IMR-90 (cell line): Measurements from ENCODE around the gene SETD3. TPM values are rescaled to one million over a fixed set of nuclear protein-coding genes. Genes with fewer than 3 reads are reported as not detected.

Experiments used
- ATAC-seq: fragments of 200-7000 bp; cut with Tn5 transposase; 2 replicates; pipeline ENCODE4 v1.9.1; 2020; ENCODE audit warnings: low read depth, mild to moderate bottlenecking, moderate library complexity
- BruUV-seq: library from RNA; stranded (reverse); fragments of 400-500 nt; replicated peaks from 2 replicates; lab custom pipeline; 2021; lab: Mats Ljungman, UMichigan
- CTCF ChIA-PET: fragments of 300-600 bp; formaldehyde crosslinking; extraction: SDS; loops from one replicate; lab custom pipeline; 2021; ENCODE audit warnings: antibody characterized with exemption; lab: Yijun Ruan, JAX
- POLR2A ChIA-PET: fragments of 300-600 bp; sonication (Branson Sonifier 250); formaldehyde crosslinking; loops from one replicate; lab custom pipeline; 2022; ENCODE audit warnings: antibody characterized with exemption; ENCODE audit not compliant: unreplicated experiment; lab: Charles Lee
- DNase-seq: peaks from one replicate; pipeline ENCODE4 v3.0.0; 2013
- H2AFZ ChIP-seq: replicated peaks from 2 replicates; pipeline ENCODE3; 2013; ENCODE audit warnings: low read length, mild to moderate bottlenecking; ENCODE audit not compliant: poor library complexity
- H2AK5ac ChIP-seq: 2 replicates; pipeline ENCODE4 v1.6.1; 2013; ENCODE audit warnings: low read depth, low read length, inconsistent platforms
- H2AK9ac ChIP-seq: replicated peaks from 2 replicates; pipeline ENCODE3; 2013; ENCODE audit warnings: mild to moderate bottlenecking, low read depth, low read length, moderate library complexity; ENCODE audit not compliant: poor library complexity
- H2BK120ac ChIP-seq: 2 replicates; pipeline ENCODE4 v1.6.1; 2013; ENCODE audit warnings: low read depth, low read length, inconsistent platforms
- H2BK15ac ChIP-seq: 3 replicates; pipeline ENCODE4 v1.6.1; 2013; ENCODE audit warnings: low read depth, low read length, inconsistent platforms
- H2BK20ac ChIP-seq: 2 replicates; pipeline ENCODE4 v1.6.1; 2013; ENCODE audit warnings: low read depth, mild to moderate bottlenecking, inconsistent platforms, low read length, moderate library complexity
- H2BK5ac ChIP-seq: 2 replicates; pipeline ENCODE4 v1.6.1; 2013; ENCODE audit warnings: mild to moderate bottlenecking, low read depth, low read length, inconsistent platforms; ENCODE audit not compliant: poor library complexity, severe bottlenecking
- H3K14ac ChIP-seq: replicated peaks from 2 replicates; pipeline ENCODE4 v1.6.1; 2013; ENCODE audit warnings: low read depth, low read length, inconsistent platforms
- H3K18ac ChIP-seq: 2 replicates; pipeline ENCODE4 v1.6.1; 2013; ENCODE audit warnings: low read depth, low read length, control low read depth
- H3K23ac ChIP-seq: 2 replicates; pipeline ENCODE4 v1.6.1; 2013; ENCODE audit warnings: low read depth, low read length, inconsistent platforms
- H3K27ac ChIP-seq: 2 replicates; pipeline ENCODE4 v1.5.1; 2013; ENCODE audit warnings: mild to moderate bottlenecking, control low read depth, low read length; ENCODE audit not compliant: insufficient read depth
- H3K27me3 ChIP-seq: 2 replicates; pipeline ENCODE4 v1.6.1; 2013; ENCODE audit warnings: low read length; ENCODE audit not compliant: control insufficient read depth, insufficient read depth
- H3K36me3 ChIP-seq: 2 replicates; pipeline ENCODE4 v1.6.1; 2013; ENCODE audit warnings: low read length, mixed read lengths; ENCODE audit not compliant: control insufficient read depth, insufficient read depth
- H3K4ac ChIP-seq: 2 replicates; pipeline ENCODE4 v1.6.1; 2013; ENCODE audit warnings: low read depth, low read length, inconsistent platforms
- H3K4me1 ChIP-seq: 2 replicates; pipeline ENCODE4 v1.6.1; 2013; ENCODE audit warnings: low read length, mixed read lengths; ENCODE audit not compliant: control insufficient read depth, insufficient read depth
- H3K4me2 ChIP-seq: 2 replicates; pipeline ENCODE4 v1.6.1; 2013; ENCODE audit warnings: low read depth, mild to moderate bottlenecking, control low read depth, low read length, moderate library complexity
- H3K4me3 ChIP-seq: 2 replicates; pipeline ENCODE4 v1.5.1; 2013; ENCODE audit warnings: low read depth, mild to moderate bottlenecking, control low read depth, low read length, moderate library complexity; ENCODE audit not compliant: insufficient read depth
- H3K56ac ChIP-seq: 2 replicates; pipeline ENCODE4 v1.6.1; 2013; ENCODE audit warnings: low read length, inconsistent platforms; ENCODE audit not compliant: insufficient read depth; ENCODE audit errors: extremely low read depth
- H3K79me1 ChIP-seq, 2 experiments: 2 replicates each; pipeline ENCODE4 v1.6.1; 2013; ENCODE audit warnings: low read length in 2 of 2, inconsistent platforms in 1 of 2, low read depth in 1 of 2
- H3K9ac ChIP-seq: 2 replicates; pipeline ENCODE4 v1.6.1; 2013; ENCODE audit warnings: low read depth, low read length, control low read depth
- H3K9me1 ChIP-seq: 2 replicates; pipeline ENCODE4 v1.6.1; 2013; ENCODE audit warnings: low read length, inconsistent platforms; ENCODE audit not compliant: insufficient read depth
- H3K9me3 ChIP-seq: 2 replicates; pipeline ENCODE4 v1.6.1; 2013; ENCODE audit warnings: low read length; ENCODE audit not compliant: control insufficient read depth, insufficient read depth
- H4K20me1 ChIP-seq: 2 replicates; pipeline ENCODE4 v1.6.1; 2013; ENCODE audit warnings: low read length, inconsistent platforms; ENCODE audit not compliant: insufficient read depth
- H4K5ac ChIP-seq: 2 replicates; pipeline ENCODE4 v1.6.1; 2013; ENCODE audit warnings: mild to moderate bottlenecking, low read depth, low read length, control low read depth
- H4K8ac ChIP-seq, 2 experiments: 2 replicates each; pipeline ENCODE4 v1.6.1; 2013; ENCODE audit warnings: low read depth in 2 of 2, low read length in 2 of 2, control low read depth in 1 of 2, inconsistent platforms in 1 of 2
- H4K91ac ChIP-seq: 2 replicates; pipeline ENCODE4 v1.6.1; 2013; ENCODE audit warnings: low read depth, low read length, inconsistent platforms; ENCODE audit not compliant: insufficient read depth
- CEBPB ChIP-seq: IDR thresholded peaks from 2 replicates; pipeline ENCODE4 v1.6.1; 2012; ENCODE audit warnings: low read depth, low read length, improper control_type of control experiment
- CHD1 ChIP-seq: IDR thresholded peaks from 2 replicates; pipeline ENCODE4 v1.6.1; 2012; ENCODE audit warnings: low read depth, low read length, improper control_type of control experiment
- CTCF ChIP-seq: conservative IDR thresholded peaks from 2 replicates; pipeline ENCODE4 v1.5.1; 2012; ENCODE audit warnings: mild to moderate bottlenecking, low read depth, low read length, improper control_type of control experiment
- ELK1 ChIP-seq: fragments of 150-350 bp; IDR thresholded peaks from 2 replicates; pipeline ENCODE4 v1.6.1; 2016; ENCODE audit warnings: low read depth, mild to moderate bottlenecking, low read length, moderate library complexity, borderline replicate concordance
- FOS ChIP-seq: fragments of 150-350 bp; IDR thresholded peaks from 2 replicates; pipeline ENCODE4 v1.6.1; 2016; ENCODE audit warnings: low read depth, low read length
- MAFK ChIP-seq: IDR thresholded peaks from 2 replicates; pipeline ENCODE4 v1.6.1; 2012; ENCODE audit warnings: low read depth, low read length, improper control_type of control experiment
- MAZ ChIP-seq: IDR thresholded peaks from 2 replicates; pipeline ENCODE4 v1.6.1; 2012; ENCODE audit warnings: low read depth, mild to moderate bottlenecking, low read length, improper control_type of control experiment, moderate library complexity, borderline replicate concordance
- MXI1 ChIP-seq: IDR thresholded peaks from 2 replicates; pipeline ENCODE4 v1.6.1; 2012; ENCODE audit warnings: low read depth, mild to moderate bottlenecking, low read length, moderate library complexity, borderline replicate concordance
- NFE2L2 ChIP-seq: fragments of 150-350 bp; IDR thresholded peaks from 2 replicates; pipeline ENCODE4 v1.6.1; 2016; ENCODE audit warnings: low read depth, mild to moderate bottlenecking, low read length
- POLR2A ChIP-seq: IDR thresholded peaks from 2 replicates; pipeline ENCODE4 v1.6.1; 2012; ENCODE audit warnings: mild to moderate bottlenecking, low read depth, low read length
- RAD21 ChIP-seq: IDR thresholded peaks from 2 replicates; pipeline ENCODE4 v1.6.1; 2012; ENCODE audit warnings: low read length, improper control_type of control experiment
- RCOR1 ChIP-seq: IDR thresholded peaks from 2 replicates; pipeline ENCODE4 v1.6.1; 2012; ENCODE audit warnings: mild to moderate bottlenecking, low read length, improper control_type of control experiment; ENCODE audit not compliant: insufficient replicate concordance
- RFX5 ChIP-seq: IDR thresholded peaks from 2 replicates; pipeline ENCODE4 v1.8.0; 2012; ENCODE audit warnings: low read depth, mild to moderate bottlenecking, low read length, moderate library complexity
- SMC3 ChIP-seq: fragments of 150-350 bp; IDR thresholded peaks from 2 replicates; pipeline ENCODE4 v1.6.1; 2016; ENCODE audit warnings: low read depth, mild to moderate bottlenecking, antibody characterized with exemption, low read length, moderate library complexity
- USF2 ChIP-seq: fragments of 150-350 bp; IDR thresholded peaks from 2 replicates; pipeline ENCODE4 v1.6.1; 2017; ENCODE audit warnings: mild to moderate bottlenecking, antibody characterized with exemption, low read length, low read depth
- WGBS, 2 experiments: methylation state at CpG; one replicate each; pipeline versions ENCODE4 v1.1.5 to v1.1.7; 2013; ENCODE audit warnings: missing lambda C conversion rate in 2 of 2; ENCODE audit not compliant: insufficient read length in 1 of 2; ENCODE audit errors: extremely low coverage in 2 of 2; 5-methylcytosine and 5-hydroxymethylcytosine counted together
- dilution Hi-C: fragments of 300-500 bp; cut with HindIII; formaldehyde crosslinking; loops from one replicate; pipeline ENCODE4 v1.14.3; 2018; ENCODE audit warnings: low sequenced_read_pairs; ENCODE audit not compliant: unreplicated experiment
- in situ Hi-C: fragments of 300-500 bp; cut with MboI; formaldehyde crosslinking; loops from 3 replicates; pipeline ENCODE4 v1.14.3; 2019; ENCODE audit warnings: low sequenced_read_pairs, inconsistent platforms, mixed read lengths
- intact Hi-C: fragments of 100-400 bp; cut with micrococcal nuclease; formaldehyde crosslinking; loops from 2 replicates; pipeline ENCODE4 v1.10.0; 2022
- polyA plus RNA-seq, 3 experiments: library from polyadenylated mRNA; depleted of rRNA; stranded (reverse); fragments of >200 nt; gene quantifications; 2 replicates each; pipeline ENCODE4 v1.2.3, GENCODE V29; 2012; ENCODE audit warnings: low replicate concordance in 1 of 3
- total RNA-seq: library from RNA; depleted of rRNA; stranded (reverse); fragments of >200 nt; gene quantifications from 2 replicates; pipeline ENCODE4 v1.2.3, GENCODE V29; 2012

Gene SETD3
- total and polyA plus RNA-seq, 2 of the 4 experiments (the other 2 are of a cell fraction), result 18.8 to 31.9 TPM

GRCh38 chr14:99502989-99503421 is 22.3 kb upstream of the SETD3 start:
- H3K14ac ChIP-seq, result no peak overlapping the region
- no peaks in the 10 kb centered on the region for H3K4me1 ChIP-seq
- no peaks in the 10 kb centered on the region for H3K27me3 ChIP-seq
- H3K9ac ChIP-seq, result no peak overlapping the region
- no peak overlapping the region for H3K27ac ChIP-seq
- 73% methylated on average over 10 of the region's 14 CpGs; no CpG with 5 or more reads in 1 of the 2 experiments for WGBS, 2 experiments
- no peak overlapping the region for H4K91ac ChIP-seq
- ATAC-seq (no peak), DNase-seq (no peak)
- H2BK5ac ChIP-seq, result no peak overlapping the region
- H4K5ac ChIP-seq, result no peak overlapping the region
- no peak overlapping the region for H2AK5ac ChIP-seq
- H3K56ac ChIP-seq, result no peak overlapping the region
- no peak overlapping the region for H3K18ac ChIP-seq
- no peak overlapping the region for H3K4me3 ChIP-seq
- H3K79me1 ChIP-seq, result peaks cover 12 to 33% of the 10 kb centered on the region in 2 experiments; a peak in 3 of 4 replicates
- intact Hi-C loops, result no loop called here
- dilution Hi-C loops, result no loop called here
- in situ Hi-C loops, result no loop called here
- H2BK15ac ChIP-seq, result no peak overlapping the region
- H4K20me1 ChIP-seq, result peaks cover 4% of the 10 kb centered on the region; the same call in 1 of the 2 replicates
- no peak overlapping the region for H2AFZ ChIP-seq
- no peaks in the 10 kb centered on the region for H3K9me3 ChIP-seq
- no peak overlapping the region for H2BK20ac ChIP-seq
- peaks cover 66% of the 10 kb centered on the region for H3K36me3 ChIP-seq
- ChIA-PET CTCF (no interaction called here), POLR2A (no interaction called here)
- TF ChIP-seq MAZ (no peak), CTCF (no peak), MXI1 (no peak), RFX5 (no peak), RAD21 (no peak), NFE2L2 (no peak), ELK1 (no peak), SMC3 (no peak), MAFK (no peak), RCOR1 (no peak), FOS (no peak), CHD1 (no peak), CEBPB (no peak), USF2 (no peak), POLR2A (no peak)
- no peaks in the 10 kb centered on the region for H3K9me1 ChIP-seq
- H2BK120ac ChIP-seq, result no peak overlapping the region
- no peak overlapping the region for H2AK9ac ChIP-seq
- no peak overlapping the region for H3K23ac ChIP-seq
- H3K4me2 ChIP-seq, result no peak overlapping the region
- no TSS peak for BruUV-seq
- no peak overlapping the region for H3K4ac ChIP-seq
- no peak overlapping the region for H4K8ac ChIP-seq
